Tracheal epithelial cell (primary cell): ENCODE measurements around the gene DNMT1. TPM values are rescaled to one million over a fixed set of nuclear protein-coding genes. Genes with fewer than 3 reads are reported as not detected.

Experiments
- total RNA-seq: library from RNA; depleted of rRNA; stranded (reverse); fragments of >200 nt; gene quantifications from 2 replicates; pipeline ENCODE4 v1.2.1, GENCODE V29; 2014

Gene DNMT1
- 12.8 and 19.3 TPM in 2 replicates for total RNA-seq

GRCh38 chr19:10194500-10195198 is at the start of gene DNMT1:
Gene DNMT1, minus strand, starts transcription at chr19:10194953. Its CDS starts 54 bp downstream, at chr19:10194899.

GRCh38 chr19:10230861-10231611 is 36.3 kb upstream of the DNMT1 start, which contains the start of gene S1PR2:
Gene S1PR2, minus strand, starts transcription at chr19:10231331. Its CDS starts 6,426 bp downstream, at chr19:10224905.

GRCh38 chr19:10111405-10111811 is 83.3 kb downstream of the DNMT1 start, which contains the start of gene P2RY11:
Gene P2RY11, plus strand, starts transcription at chr19:10111693. Its CDS starts 29 bp downstream, at chr19:10111722.

GRCh38 chr19:10106100-10106936 is 88.4 kb downstream of the DNMT1 start, which contains the start of gene PPAN:
Gene PPAN, plus strand, starts transcription at chr19:10106362. Its CDS starts 33 bp downstream, at chr19:10106395.

GRCh38 chr19:10085641-10086590 is 108.8 kb downstream of the DNMT1 start, which contains the start of gene SHFL:
Gene SHFL, plus strand, starts transcription at chr19:10086317. Its CDS starts 111 bp downstream, at chr19:10086428.

Other genes starting within 250 kb of the DNMT1 start
- 1.2 TPM in 1 of 2 replicates, not detected in the other for gene COL5A3, start 184.4 kb downstream of the DNMT1 start, total RNA-seq
- not detected in 2 replicates for gene RDH8, start 181.5 kb downstream of the DNMT1 start, total RNA-seq
- gene SHFL, start 108.6 kb downstream of the DNMT1 start, total RNA-seq: 4.5 and 15.2 TPM in 2 replicates
- gene ANGPTL6, start 92.3 kb downstream of the DNMT1 start, total RNA-seq: not detected in 2 replicates
- gene PPAN, start 88.6 kb downstream of the DNMT1 start, total RNA-seq: 27.3 and 48.0 TPM in 2 replicates
- 1.7 and 1.9 TPM in 2 replicates for gene P2RY11, start 83.3 kb downstream of the DNMT1 start, total RNA-seq
- gene EIF3G, start 75.1 kb downstream of the DNMT1 start, total RNA-seq: 301 and 383 TPM in 2 replicates
- gene S1PR2, start 36.4 kb upstream of the DNMT1 start, total RNA-seq: 1.1 and 2.7 TPM in 2 replicates
- 29.2 and 30.1 TPM in 2 replicates for gene MRPL4, start 57.3 kb upstream of the DNMT1 start, total RNA-seq
- 5.5 and 40.5 TPM in 2 replicates for gene ICAM1, start 76.2 kb upstream of the DNMT1 start, total RNA-seq
- 32.3 and 40.3 TPM in 2 replicates for gene ICAM4, start 92.0 kb upstream of the DNMT1 start, total RNA-seq
- gene ICAM5, start 95.0 kb upstream of the DNMT1 start, total RNA-seq: 13.2 and 32.0 TPM in 2 replicates
- gene ZGLP1, start 114.9 kb upstream of the DNMT1 start, total RNA-seq: 0.21 and 0.48 TPM in 2 replicates
- gene FDX2, start 121.1 kb upstream of the DNMT1 start, total RNA-seq: 23.6 and 28.6 TPM in 2 replicates
- gene RAVER1, start 138.6 kb upstream of the DNMT1 start, total RNA-seq: 7.7 and 8.5 TPM in 2 replicates
- gene ICAM3, start 144.7 kb upstream of the DNMT1 start, total RNA-seq: 3.4 and 4.1 TPM in 2 replicates
- 34.5 and 70.8 TPM in 2 replicates for gene TYK2, start 185.6 kb upstream of the DNMT1 start, total RNA-seq
- 100 and 206 TPM in 2 replicates for gene CDC37, start 208.6 kb upstream of the DNMT1 start, total RNA-seq
- gene PDE4A, start 225.6 kb upstream of the DNMT1 start, total RNA-seq: 0.48 and 0.64 TPM in 2 replicates